ENCODE measurements around the gene SEC24A. TPM values are rescaled to one million over a fixed set of nuclear protein-coding genes. Genes with fewer than 3 reads are reported as not detected.

SEC24A gene
- polyA plus RNA-seq, 1 of the 3 experiments (the other 2 are of a cell fraction): 7.4 TPM

GRCh38 chr5:134659922-134660321, 11.3 kb downstream of the SEC24A start:
- no peak overlapping the region for H2AFZ ChIP-seq (ENCODE audit: low read depth)
- ChIA-PET CTCF (no interaction called here), POLR2A (interaction anchor here (1.2 kb wide), 1 partner anchor 12 kb away, joined by 4 read pairs; the partner anchor contains the start of gene SEC24A)
- H3K9me3 ChIP-seq: no peaks in the 10 kb centered on the region
- DNase-seq: no peak
- TF ChIP-seq YY1 (IDR thresholded peaks at IDR 0.05; ENCODE audit: low read depth) (no peak), EP300 (IDR thresholded peaks at IDR 0.05; ENCODE audit: borderline replicate concordance in 1 of 2, low read depth in 1 of 2, low read length in 1 of 2) (no peak), RXRA (IDR thresholded peaks at IDR 0.05; ENCODE audit: borderline replicate concordance, low read depth) (no peak), NFIC (IDR thresholded peaks at IDR 0.05; ENCODE audit: borderline replicate concordance) (no peak), GABPA (IDR thresholded peaks at IDR 0.05; ENCODE audit: low read depth) (no peak), NRF1 (IDR thresholded peaks at IDR 0.05; ENCODE audit: low read depth, low read length) (no peak), FOXJ3 (CRISPR knock-in tag; IDR thresholded peaks at IDR 0.05) (no peak), FOSL2 (IDR thresholded peaks at IDR 0.05; ENCODE audit: borderline replicate concordance, low read depth) (no peak), MEF2A (IDR thresholded peaks at IDR 0.05; ENCODE audit: borderline replicate concordance, low read depth) (no peak), GATA2 (CRISPR knock-in tag; IDR thresholded peaks at IDR 0.05) (no peak), POLR2AphosphoS5 (IDR thresholded peaks at IDR 0.05; ENCODE audit: low read depth, low read length) (no peak), TAF1 (IDR thresholded peaks at IDR 0.05; ENCODE audit: borderline replicate concordance, low read depth, low read length) (no peak)
- peaks cover 99% of the 10 kb centered on the region for H3K79me2 ChIP-seq (ENCODE audit: insufficient read depth)
- H3K9me2 ChIP-seq: no peaks in the 10 kb centered on the region
- no peak overlapping the region for H3K4me2 ChIP-seq
- no peaks in the 10 kb centered on the region for H3K4me1 ChIP-seq (ENCODE audit: control insufficient read depth in 1 of 2, insufficient read depth in 2 of 2, low read depth in 1 of 2, low read length in 1 of 2)
- H3K4me3 ChIP-seq (ENCODE audit: low read depth in 2 of 2, low read length in 1 of 2): no peak overlapping the region
- 98% methylated on average over 6 of the region's 6 CpGs for WGBS (ENCODE audit: low lambda C conversion rate)
- peaks cover 7% of the 10 kb centered on the region for H3F3A ChIP-seq (replicated peaks; ENCODE audit: insufficient read depth)
- peaks cover 6 to 32% of the 10 kb centered on the region in 2 experiments for H3K36me3 ChIP-seq (replicated peaks in 1 of 2; ENCODE audit: control insufficient read depth in 1 of 2, insufficient read depth in 2 of 2, low read length in 1 of 2)
- H3K9ac ChIP-seq: no peak overlapping the region
- no peak overlapping the region for H3K27ac ChIP-seq (ENCODE audit: low read depth in 2 of 2, low read length in 1 of 2)
- no peaks in the 10 kb centered on the region for H3K27me3 ChIP-seq (ENCODE audit: insufficient read depth)
- H4K20me1 ChIP-seq (ENCODE audit: insufficient read depth): peaks cover 43% of the 10 kb centered on the region

- Histone ChIP-seq H3K4me1 (ENCODE audit: control insufficient read depth in 1 of 2, insufficient read depth in 2 of 2, low read depth in 1 of 2, low read length in 1 of 2) (no peaks in the 10 kb centered on the region), H3K27ac (ENCODE audit: low read depth in 2 of 2, low read length in 1 of 2) (no peak overlapping the region), H3K9me2 (no peaks in the 10 kb centered on the region), H3K9ac (no peak overlapping the region), H3K4me3 (ENCODE audit: low read depth in 2 of 2, low read length in 1 of 2) (no peak overlapping the region), H3K27me3 (ENCODE audit: insufficient read depth) (no peaks in the 10 kb centered on the region), H3K36me3 (replicated peaks in 1 of 2; ENCODE audit: control insufficient read depth in 1 of 2, insufficient read depth in 2 of 2, low read length in 1 of 2) (peaks cover 9 to 40% of the 10 kb centered on the region in 2 experiments), H3K79me2 (ENCODE audit: insufficient read depth) (peaks cover 97% of the 10 kb centered on the region), H3K9me3 (no peaks in the 10 kb centered on the region), H2AFZ (ENCODE audit: low read depth) (no peak overlapping the region), H3K4me2 (no peak overlapping the region), H4K20me1 (ENCODE audit: insufficient read depth) (peaks cover 34% of the 10 kb centered on the region), H3F3A (replicated peaks; ENCODE audit: insufficient read depth) (peaks cover 2% of the 10 kb centered on the region)
- POLR2A ChIA-PET: interaction anchor here (1.0 kb wide), 1 partner anchor 15 kb away, joined by 3 read pairs; no protein-coding TSS in a partner anchor
- CTCF ChIA-PET: interaction anchor here (1.1 kb wide), 2 partner anchors 32 to 76 kb away, joined by 3 read pairs; no protein-coding TSS in a partner anchor
- WGBS (ENCODE audit: low lambda C conversion rate): 95% methylated on average over 4 of the region's 4 CpGs
- DNase-seq: no peak
- no peak for TF ChIP-seq MEF2A (IDR thresholded peaks at IDR 0.05; ENCODE audit: borderline replicate concordance, low read depth)
- TF ChIP-seq USF1 (IDR thresholded peaks at IDR 0.05; ENCODE audit: borderline replicate concordance, low read depth): no peak
- no peak for TF ChIP-seq GATA2 (CRISPR knock-in tag; IDR thresholded peaks at IDR 0.05)
- no peak for TF ChIP-seq ZBTB33 (IDR thresholded peaks at IDR 0.05; ENCODE audit: borderline replicate concordance, low read depth)
- no peak for TF ChIP-seq TAF1 (IDR thresholded peaks at IDR 0.05; ENCODE audit: borderline replicate concordance, low read depth, low read length)
- TF ChIP-seq YY1 (IDR thresholded peaks at IDR 0.05; ENCODE audit: low read depth): no peak
- no peak for TF ChIP-seq IRF3 (IDR thresholded peaks at IDR 0.05; ENCODE audit: low read depth, low read length)
- no peak for TF ChIP-seq REST (IDR thresholded peaks at IDR 0.05; ENCODE audit: low read depth, low read length)
- TF ChIP-seq FOSL2 (IDR thresholded peaks at IDR 0.05; ENCODE audit: borderline replicate concordance, low read depth): no peak
- TF ChIP-seq EZH2phosphoT487 (IDR thresholded peaks at IDR 0.05; ENCODE audit: borderline replicate concordance, low read depth): no peak
- TF ChIP-seq ELF1 (IDR thresholded peaks at IDR 0.05): no peak
- TF ChIP-seq NFIC (IDR thresholded peaks at IDR 0.05; ENCODE audit: borderline replicate concordance): no peak
- TF ChIP-seq MXI1 (IDR thresholded peaks at IDR 0.05; ENCODE audit: low read depth, low read length): no peak
- no peak for TF ChIP-seq FOXM1 (IDR thresholded peaks at IDR 0.05; ENCODE audit: low read depth)
These were observed 14.4 kb downstream of the SEC24A start for GRCh38 chr5:134662971-134663370.
